IMR-90 (cell line): ENCODE measurements around the gene NANOG. TPM values are rescaled to one million over a fixed set of nuclear protein-coding genes. Genes with fewer than 3 reads are reported as not detected.

Source experiments
- ATAC-seq: fragments of 200-7000 bp; cut with Tn5 transposase; 2 replicates; pipeline ENCODE4 v1.9.1; 2020; ENCODE audit warnings: low read depth, mild to moderate bottlenecking, moderate library complexity
- BruUV-seq: library from RNA; stranded (reverse); fragments of 400-500 nt; replicated peaks from 2 replicates; lab custom pipeline; 2021; lab: Mats Ljungman, UMichigan
- CTCF ChIA-PET: fragments of 300-600 bp; formaldehyde crosslinking; extraction: SDS; loops from one replicate; lab custom pipeline; 2021; ENCODE audit warnings: antibody characterized with exemption; lab: Yijun Ruan, JAX
- POLR2A ChIA-PET: fragments of 300-600 bp; sonication (Branson Sonifier 250); formaldehyde crosslinking; loops from one replicate; lab custom pipeline; 2022; ENCODE audit warnings: antibody characterized with exemption; ENCODE audit not compliant: unreplicated experiment; lab: Charles Lee
- DNase-seq: peaks from one replicate; pipeline ENCODE4 v3.0.0; 2013
- H2AFZ ChIP-seq: replicated peaks from 2 replicates; pipeline ENCODE3; 2013; ENCODE audit warnings: low read length, mild to moderate bottlenecking; ENCODE audit not compliant: poor library complexity
- H2AK5ac ChIP-seq: 2 replicates; pipeline ENCODE4 v1.6.1; 2013; ENCODE audit warnings: low read depth, low read length, inconsistent platforms
- H2AK9ac ChIP-seq: replicated peaks from 2 replicates; pipeline ENCODE3; 2013; ENCODE audit warnings: mild to moderate bottlenecking, low read depth, low read length, moderate library complexity; ENCODE audit not compliant: poor library complexity
- H2BK120ac ChIP-seq: 2 replicates; pipeline ENCODE4 v1.6.1; 2013; ENCODE audit warnings: low read depth, low read length, inconsistent platforms
- H2BK15ac ChIP-seq: 3 replicates; pipeline ENCODE4 v1.6.1; 2013; ENCODE audit warnings: low read depth, low read length, inconsistent platforms
- H2BK20ac ChIP-seq: 2 replicates; pipeline ENCODE4 v1.6.1; 2013; ENCODE audit warnings: low read depth, mild to moderate bottlenecking, inconsistent platforms, low read length, moderate library complexity
- H2BK5ac ChIP-seq: 2 replicates; pipeline ENCODE4 v1.6.1; 2013; ENCODE audit warnings: mild to moderate bottlenecking, low read depth, low read length, inconsistent platforms; ENCODE audit not compliant: poor library complexity, severe bottlenecking
- H3K14ac ChIP-seq: replicated peaks from 2 replicates; pipeline ENCODE4 v1.6.1; 2013; ENCODE audit warnings: low read depth, low read length, inconsistent platforms
- H3K18ac ChIP-seq: 2 replicates; pipeline ENCODE4 v1.6.1; 2013; ENCODE audit warnings: low read depth, low read length, control low read depth
- H3K23ac ChIP-seq: 2 replicates; pipeline ENCODE4 v1.6.1; 2013; ENCODE audit warnings: low read depth, low read length, inconsistent platforms
- H3K27ac ChIP-seq: 2 replicates; pipeline ENCODE4 v1.5.1; 2013; ENCODE audit warnings: mild to moderate bottlenecking, control low read depth, low read length; ENCODE audit not compliant: insufficient read depth
- H3K27me3 ChIP-seq: 2 replicates; pipeline ENCODE4 v1.6.1; 2013; ENCODE audit warnings: low read length; ENCODE audit not compliant: control insufficient read depth, insufficient read depth
- H3K36me3 ChIP-seq: 2 replicates; pipeline ENCODE4 v1.6.1; 2013; ENCODE audit warnings: low read length, mixed read lengths; ENCODE audit not compliant: control insufficient read depth, insufficient read depth
- H3K4ac ChIP-seq: 2 replicates; pipeline ENCODE4 v1.6.1; 2013; ENCODE audit warnings: low read depth, low read length, inconsistent platforms
- H3K4me1 ChIP-seq: 2 replicates; pipeline ENCODE4 v1.6.1; 2013; ENCODE audit warnings: low read length, mixed read lengths; ENCODE audit not compliant: control insufficient read depth, insufficient read depth
- H3K4me2 ChIP-seq: 2 replicates; pipeline ENCODE4 v1.6.1; 2013; ENCODE audit warnings: low read depth, mild to moderate bottlenecking, control low read depth, low read length, moderate library complexity
- H3K4me3 ChIP-seq: 2 replicates; pipeline ENCODE4 v1.5.1; 2013; ENCODE audit warnings: low read depth, mild to moderate bottlenecking, control low read depth, low read length, moderate library complexity; ENCODE audit not compliant: insufficient read depth
- H3K56ac ChIP-seq: 2 replicates; pipeline ENCODE4 v1.6.1; 2013; ENCODE audit warnings: low read length, inconsistent platforms; ENCODE audit not compliant: insufficient read depth; ENCODE audit errors: extremely low read depth
- H3K79me1 ChIP-seq, 2 experiments: 2 replicates each; pipeline ENCODE4 v1.6.1; 2013; ENCODE audit warnings: low read length in 2 of 2, inconsistent platforms in 1 of 2, low read depth in 1 of 2
- H3K9ac ChIP-seq: 2 replicates; pipeline ENCODE4 v1.6.1; 2013; ENCODE audit warnings: low read depth, low read length, control low read depth
- H3K9me1 ChIP-seq: 2 replicates; pipeline ENCODE4 v1.6.1; 2013; ENCODE audit warnings: low read length, inconsistent platforms; ENCODE audit not compliant: insufficient read depth
- H3K9me3 ChIP-seq: 2 replicates; pipeline ENCODE4 v1.6.1; 2013; ENCODE audit warnings: low read length; ENCODE audit not compliant: control insufficient read depth, insufficient read depth
- H4K20me1 ChIP-seq: 2 replicates; pipeline ENCODE4 v1.6.1; 2013; ENCODE audit warnings: low read length, inconsistent platforms; ENCODE audit not compliant: insufficient read depth
- H4K5ac ChIP-seq: 2 replicates; pipeline ENCODE4 v1.6.1; 2013; ENCODE audit warnings: mild to moderate bottlenecking, low read depth, low read length, control low read depth
- H4K8ac ChIP-seq, 2 experiments: 2 replicates each; pipeline ENCODE4 v1.6.1; 2013; ENCODE audit warnings: low read depth in 2 of 2, low read length in 2 of 2, control low read depth in 1 of 2, inconsistent platforms in 1 of 2
- H4K91ac ChIP-seq: 2 replicates; pipeline ENCODE4 v1.6.1; 2013; ENCODE audit warnings: low read depth, low read length, inconsistent platforms; ENCODE audit not compliant: insufficient read depth
- BHLHE40 ChIP-seq: fragments of 150-350 bp; IDR thresholded peaks from 2 replicates; pipeline ENCODE4 v1.6.1; 2016; ENCODE audit warnings: mild to moderate bottlenecking, low read depth, low read length
- CEBPB ChIP-seq: IDR thresholded peaks from 2 replicates; pipeline ENCODE4 v1.6.1; 2012; ENCODE audit warnings: low read depth, low read length, improper control_type of control experiment
- CHD1 ChIP-seq: IDR thresholded peaks from 2 replicates; pipeline ENCODE4 v1.6.1; 2012; ENCODE audit warnings: low read depth, low read length, improper control_type of control experiment
- CTCF ChIP-seq: conservative IDR thresholded peaks from 2 replicates; pipeline ENCODE4 v1.5.1; 2012; ENCODE audit warnings: mild to moderate bottlenecking, low read depth, low read length, improper control_type of control experiment
- FOS ChIP-seq: fragments of 150-350 bp; IDR thresholded peaks from 2 replicates; pipeline ENCODE4 v1.6.1; 2016; ENCODE audit warnings: low read depth, low read length
- MAFK ChIP-seq: IDR thresholded peaks from 2 replicates; pipeline ENCODE4 v1.6.1; 2012; ENCODE audit warnings: low read depth, low read length, improper control_type of control experiment
- RAD21 ChIP-seq: IDR thresholded peaks from 2 replicates; pipeline ENCODE4 v1.6.1; 2012; ENCODE audit warnings: low read length, improper control_type of control experiment
- RCOR1 ChIP-seq: IDR thresholded peaks from 2 replicates; pipeline ENCODE4 v1.6.1; 2012; ENCODE audit warnings: mild to moderate bottlenecking, low read length, improper control_type of control experiment; ENCODE audit not compliant: insufficient replicate concordance
- RFX5 ChIP-seq: IDR thresholded peaks from 2 replicates; pipeline ENCODE4 v1.8.0; 2012; ENCODE audit warnings: low read depth, mild to moderate bottlenecking, low read length, moderate library complexity
- SMC3 ChIP-seq: fragments of 150-350 bp; IDR thresholded peaks from 2 replicates; pipeline ENCODE4 v1.6.1; 2016; ENCODE audit warnings: low read depth, mild to moderate bottlenecking, antibody characterized with exemption, low read length, moderate library complexity
- WGBS, 2 experiments: methylation state at CpG; one replicate each; pipeline versions ENCODE4 v1.1.5 to v1.1.7; 2013; ENCODE audit warnings: missing lambda C conversion rate in 2 of 2; ENCODE audit not compliant: insufficient read length in 1 of 2; ENCODE audit errors: extremely low coverage in 2 of 2; 5-methylcytosine and 5-hydroxymethylcytosine counted together
- dilution Hi-C: fragments of 300-500 bp; cut with HindIII; formaldehyde crosslinking; loops from one replicate; pipeline ENCODE4 v1.14.3; 2018; ENCODE audit warnings: low sequenced_read_pairs; ENCODE audit not compliant: unreplicated experiment
- in situ Hi-C: fragments of 300-500 bp; cut with MboI; formaldehyde crosslinking; loops from 3 replicates; pipeline ENCODE4 v1.14.3; 2019; ENCODE audit warnings: low sequenced_read_pairs, inconsistent platforms, mixed read lengths
- intact Hi-C: fragments of 100-400 bp; cut with micrococcal nuclease; formaldehyde crosslinking; loops from 2 replicates; pipeline ENCODE4 v1.10.0; 2022
- polyA plus RNA-seq, 3 experiments: library from polyadenylated mRNA; depleted of rRNA; stranded (reverse); fragments of >200 nt; gene quantifications; 2 replicates each; pipeline ENCODE4 v1.2.3, GENCODE V29; 2012; ENCODE audit warnings: low replicate concordance in 1 of 3
- total RNA-seq: library from RNA; depleted of rRNA; stranded (reverse); fragments of >200 nt; gene quantifications from 2 replicates; pipeline ENCODE4 v1.2.3, GENCODE V29; 2012

Gene NANOG
- total and polyA plus RNA-seq, 2 of the 4 experiments (the other 2 are of a cell fraction): not detected

GRCh38 chr12:7797698-7798398, 8.6 kb downstream of the NANOG start:
- Histone ChIP-seq H4K91ac (no peak overlapping the region), H3K56ac (no peak overlapping the region), H3K27ac (no peak overlapping the region), H2BK5ac (no peak overlapping the region), H3K36me3 (no peaks in the 10 kb centered on the region), H3K79me1 (no peaks in the 10 kb centered on the region), H4K8ac (no peak overlapping the region), H3K4ac (no peak overlapping the region), H3K9me1 (no peaks in the 10 kb centered on the region), H3K18ac (no peak overlapping the region), H3K27me3 (no peaks in the 10 kb centered on the region), H3K4me1 (no peaks in the 10 kb centered on the region), H2BK120ac (no peak overlapping the region), H3K9me3 (no peaks in the 10 kb centered on the region), H2BK15ac (no peak overlapping the region), H3K23ac (no peak overlapping the region), H3K9ac (no peak overlapping the region), H3K4me3 (no peak overlapping the region), H2AK9ac (no peak overlapping the region), H4K20me1 (no peaks in the 10 kb centered on the region), H4K5ac (no peak overlapping the region), H3K4me2 (no peak overlapping the region), H2AFZ (no peak overlapping the region), H3K14ac (no peak overlapping the region), H2BK20ac (no peak overlapping the region), H2AK5ac (no peak overlapping the region)
- dilution Hi-C loops (no loop called here), intact Hi-C loops (no loop called here), in situ Hi-C loops (no loop called here)
- BruUV-seq: no TSS peak
- ATAC-seq (no peak), DNase-seq (peak; percentile 3)
- TF ChIP-seq CTCF (no peak), MAFK (no peak), CEBPB (no peak), FOS (no peak), BHLHE40 (no peak), SMC3 (no peak), RAD21 (no peak), CHD1 (no peak), RCOR1 (no peak), RFX5 (no peak)
- 51% methylated on average over 3 of the region's 12 CpGs; no CpG with 5 or more reads in 1 of the 2 experiments for WGBS, 2 experiments
- CTCF ChIA-PET: no interaction called here
- POLR2A ChIA-PET: no interaction called here
